Fibroblast of skin of scalp (primary cell): ENCODE measurements around the gene ZNF792. TPM values are rescaled to one million over a fixed set of nuclear protein-coding genes. Genes with fewer than 3 reads are reported as not detected.
"Not testable (repeated sequence)": the region's sequence is repeated elsewhere in the genome, so short reads cannot be mapped to it uniquely, and the experiment has no call there.

Source experiments
- DNase-seq: peaks from one replicate; pipeline ENCODE4 v3.0.0-alpha.2; 2013
- polyA plus RNA-seq, 2 experiments: library from polyadenylated mRNA; unstranded; fragments of 120-200 nt; gene quantifications; one replicate each; pipeline ENCODE4 v1.2.1, GENCODE V29; 2013; ENCODE audit not compliant: insufficient read length in 2 of 2

ZNF792 gene
- polyA plus RNA-seq (2013, experiment 1 of 2; ENCODE audit: insufficient read length): 0.79 TPM
- 0.62 TPM for polyA plus RNA-seq (2013, experiment 2 of 2; ENCODE audit: insufficient read length)

DNA sequence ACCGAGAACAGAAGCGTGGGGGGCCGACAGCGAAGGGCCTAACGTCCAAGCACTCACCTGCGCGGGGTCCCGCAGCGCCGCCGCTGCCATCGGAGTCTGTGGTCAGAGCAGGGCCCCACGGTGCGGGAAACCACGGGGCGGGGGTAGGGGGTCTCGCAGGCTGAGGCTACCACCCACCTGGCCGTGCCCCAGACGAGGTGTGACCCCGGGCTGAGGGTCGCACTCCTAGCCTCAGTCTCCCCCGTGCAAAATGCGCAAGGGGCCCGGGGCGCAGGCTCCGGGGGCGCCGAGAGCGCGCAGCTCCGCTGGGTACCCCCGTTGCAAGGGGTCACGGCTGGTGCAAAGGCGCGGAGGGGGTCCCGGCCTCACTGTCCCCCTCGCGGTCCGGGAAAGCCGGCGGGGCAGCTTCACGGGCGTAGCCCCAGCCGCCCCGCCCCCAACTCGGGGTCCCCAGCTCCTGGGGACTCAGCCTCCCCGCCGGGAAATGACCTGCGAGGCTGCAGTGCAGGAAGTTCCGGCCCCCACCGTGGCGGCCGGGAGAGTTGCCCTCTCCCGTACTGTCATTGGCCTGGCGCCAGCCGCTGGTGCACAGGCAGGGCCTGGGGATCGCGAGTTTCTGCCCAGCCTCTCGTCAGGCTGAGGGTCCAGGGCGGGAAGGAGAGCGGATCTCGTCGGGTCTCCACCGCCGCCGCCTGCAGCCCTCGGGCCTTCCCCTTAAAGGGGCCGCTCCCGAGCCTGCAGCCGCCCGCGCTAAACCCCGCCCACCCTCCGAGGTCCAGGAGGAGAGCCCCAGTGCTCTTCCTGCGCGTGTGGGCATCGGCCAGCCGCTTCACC lies at the start of gene ZNF792:
Gene ZNF792, minus strand, starts transcription at position 657 of the 834 bp plus-strand sequence. Its CDS starts 567 bp downstream, at position 90.
- peak; percentile 45 for DNase-seq

DNA sequence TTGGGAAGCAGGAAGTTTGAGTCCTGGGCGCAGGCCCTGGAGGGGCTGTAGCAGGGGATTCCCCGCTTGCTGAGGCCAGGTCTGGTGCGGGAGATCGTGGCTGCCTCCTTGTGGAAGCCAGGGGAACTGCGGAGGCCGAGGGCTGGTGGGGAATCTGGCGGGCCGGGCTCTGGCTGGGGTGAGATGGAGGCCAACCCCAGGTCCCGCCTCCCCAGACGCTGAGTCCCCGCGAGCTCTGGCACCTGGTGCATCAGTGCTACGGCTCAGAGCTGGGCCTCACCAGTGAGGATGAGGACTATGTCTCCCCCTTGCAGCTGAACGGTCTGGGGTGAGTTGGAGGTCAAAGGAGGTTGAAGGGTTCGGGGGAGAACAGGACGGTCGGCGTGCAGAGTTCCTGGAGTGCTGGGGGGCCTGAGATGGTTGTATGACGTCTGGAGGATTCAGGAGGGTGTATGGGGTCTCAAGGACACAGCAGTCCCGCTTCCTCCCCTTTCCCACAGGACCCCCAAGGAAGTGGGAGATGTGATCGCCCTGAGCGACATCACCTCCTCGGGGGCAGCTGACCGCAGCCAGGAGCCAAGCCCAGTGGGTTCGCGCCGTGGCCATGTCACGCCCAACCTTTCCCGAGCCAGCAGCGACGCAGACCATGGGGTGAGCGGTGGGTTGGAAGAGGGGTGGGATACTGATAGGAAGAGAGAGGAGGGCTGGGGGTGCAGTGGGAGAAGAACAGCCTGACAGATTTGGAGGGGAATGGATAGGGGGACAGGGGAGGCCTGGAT lies 49.2 kb upstream of the ZNF792 start:
- peak; percentile 53 for DNase-seq

DNA sequence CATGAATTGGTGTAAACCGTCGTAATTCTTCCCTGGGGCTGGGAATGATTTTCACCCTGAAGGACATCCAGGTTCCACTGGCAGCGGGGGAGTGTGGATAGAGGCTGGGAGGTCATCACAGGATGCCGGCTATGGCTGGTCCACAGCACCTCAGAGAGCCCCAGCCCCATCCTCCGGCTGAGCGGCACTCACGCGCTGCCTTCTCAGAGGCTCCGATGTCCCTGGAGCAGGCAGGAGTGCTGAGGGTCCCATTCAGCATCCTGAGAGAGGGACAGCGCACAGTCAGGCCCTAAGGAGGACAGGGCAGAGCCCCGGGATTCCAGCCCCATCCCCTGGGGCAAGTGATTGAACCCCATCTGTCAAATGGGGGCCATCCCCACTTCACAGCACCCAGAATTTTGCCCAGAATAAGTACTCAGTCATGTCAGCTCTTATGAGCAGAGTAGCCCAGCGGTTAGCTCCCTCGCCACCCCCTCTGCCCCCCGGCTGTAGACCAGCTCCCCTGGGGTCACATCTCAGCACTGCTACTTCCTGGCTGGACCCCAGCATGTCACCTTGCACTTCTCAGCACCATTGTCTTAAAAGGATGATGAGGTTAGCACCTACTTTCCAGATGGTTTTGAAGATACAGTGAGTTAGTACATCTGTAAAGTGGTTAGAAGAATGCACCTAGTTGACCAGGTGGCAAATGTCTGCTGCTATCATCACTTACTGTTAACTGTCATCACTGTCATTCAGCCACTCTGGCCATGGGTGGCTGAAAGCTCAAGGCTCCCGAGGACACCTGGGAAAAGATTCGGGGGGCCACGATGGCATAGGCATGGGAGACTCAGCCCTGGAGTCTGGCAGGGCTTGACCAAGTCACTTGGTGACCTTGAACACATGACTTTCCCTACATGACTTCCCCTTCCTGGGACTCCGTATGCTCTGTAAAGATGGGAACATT lies 48.0 kb upstream of the ZNF792 start:
- no peak for DNase-seq

DNA sequence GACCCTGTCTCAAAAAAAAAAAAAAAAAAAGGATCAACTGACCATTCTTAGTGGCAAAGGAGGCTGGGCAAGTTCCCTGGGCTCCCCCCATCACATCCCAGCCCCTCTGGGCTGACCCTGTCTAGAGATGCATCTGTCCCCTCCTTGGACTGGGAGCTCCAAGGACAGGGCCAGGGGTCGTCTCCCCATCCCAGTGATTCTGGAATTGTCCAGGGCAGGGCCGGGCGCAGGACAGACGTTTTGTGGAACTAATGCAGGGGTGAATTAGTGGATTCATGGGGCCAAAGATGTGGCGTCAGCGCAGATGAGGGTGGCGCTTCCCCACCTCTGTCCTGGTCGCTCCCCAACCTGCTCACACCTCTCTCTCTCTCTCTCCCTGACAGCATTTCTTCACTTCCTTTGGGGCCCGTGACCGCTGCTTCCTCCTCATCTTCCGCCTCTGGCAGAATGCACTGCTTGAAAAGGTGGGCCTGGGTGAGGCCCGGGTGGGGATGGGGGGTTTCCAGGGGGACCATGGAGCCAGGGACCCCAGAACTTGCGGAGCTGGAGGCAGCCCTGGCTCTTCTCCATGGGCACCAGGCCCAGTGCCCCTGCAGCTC lies 47.2 kb upstream of the ZNF792 start:
- DNase-seq: no peak

DNA sequence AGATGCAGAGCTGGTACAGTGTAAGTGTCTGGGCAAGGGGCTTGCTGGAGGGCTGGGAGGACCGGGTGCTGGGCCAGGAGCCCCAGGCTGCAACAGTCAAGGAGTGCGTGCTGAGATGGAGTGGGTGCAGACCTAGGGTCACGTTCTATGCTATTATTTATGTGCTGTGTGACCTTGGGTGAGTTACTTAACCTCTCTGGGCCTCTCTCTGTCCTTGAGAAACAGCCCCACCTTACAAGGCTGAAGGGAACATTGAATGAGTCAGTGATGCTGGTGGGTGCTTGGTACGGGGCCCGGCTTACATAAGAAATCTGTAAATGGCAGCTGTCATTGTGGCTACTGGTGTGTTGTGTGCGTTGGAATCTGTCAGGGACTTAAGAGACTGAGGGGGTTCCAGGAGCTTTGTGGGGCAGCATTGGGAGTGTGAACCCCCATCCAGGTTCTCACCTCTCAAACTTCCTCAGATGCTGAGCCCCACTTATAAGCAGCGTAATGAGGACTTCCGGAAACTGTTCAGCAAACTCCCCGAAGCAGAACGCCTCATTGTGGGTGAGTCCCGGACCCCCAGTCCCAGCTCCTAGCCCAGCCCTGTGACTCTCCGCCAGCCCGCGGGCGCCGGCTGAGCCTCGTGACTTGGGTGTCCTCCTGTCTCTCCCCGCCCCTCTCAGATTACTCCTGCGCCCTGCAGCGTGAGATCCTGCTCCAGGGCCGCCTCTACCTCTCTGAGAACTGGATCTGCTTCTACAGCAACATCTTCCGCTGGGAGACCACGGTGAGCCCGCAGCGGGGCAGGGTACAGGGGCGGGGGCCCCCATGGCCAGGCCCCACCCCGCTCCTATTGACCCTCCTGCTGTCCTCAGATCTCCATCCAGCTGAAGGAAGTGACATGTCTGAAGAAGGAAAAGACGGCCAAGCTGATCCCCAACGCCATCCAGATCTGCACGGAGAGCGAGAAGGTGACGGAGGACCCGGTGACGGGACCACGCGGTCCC lies 45.7 kb upstream of the ZNF792 start:
- no peak for DNase-seq

DNA sequence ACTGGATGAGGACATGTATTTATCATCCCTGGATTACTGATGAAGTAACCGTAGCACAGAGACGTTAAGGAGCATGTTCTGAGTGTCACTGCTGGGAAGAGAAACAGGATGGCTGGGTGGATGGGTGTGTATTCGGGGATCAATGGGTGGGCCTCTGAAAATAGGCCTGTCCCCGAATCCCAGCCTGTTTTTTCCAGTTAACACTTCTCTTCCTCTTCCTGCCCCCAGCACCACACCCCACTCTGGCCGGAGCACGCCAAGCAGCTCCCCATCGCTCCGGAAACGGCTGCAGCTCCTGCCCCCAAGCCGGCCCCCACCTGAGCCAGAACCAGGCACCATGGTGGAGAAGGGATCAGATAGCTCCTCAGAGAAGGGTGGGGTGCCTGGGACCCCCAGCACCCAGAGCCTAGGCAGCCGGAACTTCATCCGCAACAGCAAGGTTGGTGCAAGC lies 44.9 kb upstream of the ZNF792 start:
- DNase-seq: no peak

DNA sequence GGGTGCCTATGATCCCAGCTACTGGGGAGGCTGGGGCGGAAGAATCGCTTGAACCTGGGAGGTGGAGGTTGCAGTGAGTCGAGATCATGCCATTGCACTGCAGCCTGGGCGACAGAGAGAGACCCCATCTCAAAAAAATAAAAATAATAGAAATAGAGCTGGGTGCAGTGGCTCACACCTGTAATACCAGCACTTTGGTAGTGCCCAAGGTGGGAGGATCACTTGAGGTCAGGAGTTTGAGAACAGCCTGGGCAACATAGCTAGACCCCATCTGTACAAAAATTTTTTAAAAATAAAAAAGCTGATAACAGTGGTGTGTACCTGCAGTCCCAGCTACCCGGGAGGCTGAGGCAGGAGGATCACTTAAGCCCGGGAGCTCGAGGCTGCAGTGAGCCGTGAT lies 43.4 kb upstream of the ZNF792 start:
- DNase-seq: not testable (repeated sequence)

DNA sequence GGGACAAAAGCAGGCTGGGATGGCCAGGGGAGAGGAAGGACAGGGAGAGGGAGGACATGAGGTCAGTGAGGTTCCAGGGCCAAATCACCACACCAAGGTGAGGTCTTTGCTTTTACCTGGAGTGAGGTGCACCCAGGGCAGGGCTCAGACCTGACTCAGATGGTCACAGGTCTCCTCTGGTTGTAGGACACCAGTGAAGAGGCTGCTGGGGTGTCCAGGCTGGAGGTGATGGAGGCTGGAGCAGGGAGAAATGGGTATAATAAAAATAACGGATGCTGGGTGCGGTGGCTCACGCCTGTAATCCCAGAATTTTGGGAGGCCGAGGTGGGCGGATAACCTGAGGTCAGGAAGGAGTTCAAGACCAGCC lies 43.0 kb upstream of the ZNF792 start:
- no peak for DNase-seq

DNA sequence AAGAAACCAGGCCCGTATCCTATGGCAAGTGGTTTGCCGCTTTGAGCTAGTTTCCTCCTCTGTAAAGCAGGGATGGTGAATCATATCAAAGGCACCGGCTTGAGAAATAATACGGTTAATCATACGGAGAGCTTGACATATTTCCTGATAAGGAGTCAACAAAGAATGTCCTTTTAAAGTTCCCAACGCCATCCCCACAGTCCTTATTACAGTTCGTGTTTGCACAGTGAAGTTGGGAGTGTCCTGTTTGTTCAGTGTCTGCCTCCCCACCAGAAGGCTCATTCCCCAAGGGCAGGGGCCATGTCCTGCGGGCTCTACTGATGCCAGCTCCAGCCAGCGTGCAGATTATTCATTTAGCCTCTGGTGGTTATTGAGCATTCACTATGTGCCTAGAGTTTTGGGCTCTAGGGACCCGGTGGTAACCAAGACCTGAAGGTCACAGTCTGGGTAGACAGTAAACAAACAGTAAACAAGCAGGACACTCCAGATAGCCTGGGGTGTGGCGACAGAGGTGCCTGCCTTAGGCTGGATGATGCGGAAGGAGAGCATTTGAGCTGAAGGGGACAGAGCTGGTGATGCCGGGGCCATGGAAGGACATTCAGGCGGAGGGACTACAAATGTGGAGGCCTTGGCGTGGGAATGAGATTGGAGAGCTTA lies 42.4 kb upstream of the ZNF792 start:
- peak; percentile 38 for DNase-seq

DNA sequence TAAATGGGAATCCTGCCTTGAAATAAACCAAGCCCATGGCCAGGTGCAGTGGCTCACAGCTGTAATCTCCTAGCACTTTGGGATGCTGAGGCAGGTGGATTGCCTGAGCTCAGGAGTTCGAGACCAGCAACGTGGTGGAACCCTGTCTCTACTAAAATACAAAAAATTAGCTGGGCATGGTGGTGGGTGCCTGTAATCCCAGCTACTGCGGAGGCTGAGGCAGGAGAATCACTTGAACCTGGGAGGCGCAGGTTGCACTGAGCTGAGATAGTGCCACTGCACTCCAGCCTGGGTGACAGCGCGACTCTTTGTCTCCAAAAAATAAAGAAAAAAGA lies 41.9 kb upstream of the ZNF792 start:
- DNase-seq: not testable (repeated sequence)

DNA sequence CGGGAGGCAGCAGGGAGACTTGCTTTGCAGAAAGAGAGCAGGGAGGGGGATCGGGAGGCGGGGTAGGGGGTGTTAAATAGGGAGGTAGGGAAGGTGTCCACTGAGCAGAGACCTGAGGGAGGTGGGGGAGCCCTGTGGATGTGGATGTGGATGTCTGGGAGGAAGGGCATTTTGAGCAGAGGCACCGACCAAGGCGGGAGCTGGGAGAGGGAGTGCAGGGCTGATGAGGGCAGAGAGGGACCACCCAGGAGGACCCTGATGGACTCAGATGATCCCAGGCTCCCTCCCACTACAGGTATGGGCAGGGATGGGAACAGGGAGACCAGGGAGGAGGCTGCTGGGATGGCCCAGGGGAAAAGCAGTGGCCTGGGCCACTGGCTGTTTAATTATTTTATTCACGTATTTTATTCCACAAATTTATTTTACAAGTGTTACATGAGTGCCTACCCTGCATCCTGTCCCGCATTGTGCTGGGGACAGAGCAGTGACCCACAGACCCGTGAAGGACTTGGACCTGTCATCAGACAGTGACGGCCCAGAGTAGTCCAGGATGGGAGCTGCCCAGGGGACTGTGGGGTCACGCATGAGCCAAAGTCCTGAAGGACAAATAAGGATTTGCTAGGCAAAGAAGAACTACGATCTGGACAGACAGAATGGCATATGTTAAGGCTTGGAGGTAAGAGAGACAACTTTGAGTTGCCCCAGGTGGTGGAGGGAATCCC lies 41.4 kb upstream of the ZNF792 start:
- no peak for DNase-seq

DNA sequence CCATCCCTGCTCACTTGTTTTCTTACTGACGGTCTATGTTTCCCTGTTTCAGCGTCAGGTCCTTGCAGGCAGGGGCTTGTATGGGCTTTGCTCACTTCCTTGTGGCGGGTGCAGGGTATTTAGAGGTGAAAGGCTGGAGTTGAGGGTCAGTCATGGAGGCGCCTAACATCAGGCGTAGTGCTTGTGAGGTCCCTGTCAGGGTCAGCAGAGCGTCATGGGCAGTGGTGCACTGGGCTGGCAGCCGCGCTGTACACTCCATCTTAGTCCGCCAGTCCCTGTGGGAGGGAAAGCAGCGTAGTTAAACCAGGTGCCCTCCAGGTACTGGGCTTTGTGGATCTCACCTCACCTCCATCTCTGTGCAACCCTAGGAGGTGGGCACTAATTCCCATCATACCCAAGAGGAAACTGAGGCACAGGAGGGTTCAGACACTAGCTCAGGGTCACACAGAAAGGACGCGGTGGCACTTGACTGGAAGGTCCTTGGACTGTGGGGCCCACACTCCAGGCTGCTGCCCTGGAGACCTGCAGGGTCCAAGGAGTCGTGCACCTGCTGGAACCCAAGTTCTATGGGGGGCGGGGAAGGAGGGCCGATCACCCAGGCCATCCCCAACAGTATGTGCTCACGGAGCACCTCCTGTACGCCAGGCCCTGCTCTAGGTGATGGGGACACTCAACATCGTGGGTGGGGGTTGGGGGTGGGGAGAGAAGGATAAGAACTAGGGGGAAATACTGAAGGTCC lies 40.7 kb upstream of the ZNF792 start:
- DNase-seq: no peak

DNA sequence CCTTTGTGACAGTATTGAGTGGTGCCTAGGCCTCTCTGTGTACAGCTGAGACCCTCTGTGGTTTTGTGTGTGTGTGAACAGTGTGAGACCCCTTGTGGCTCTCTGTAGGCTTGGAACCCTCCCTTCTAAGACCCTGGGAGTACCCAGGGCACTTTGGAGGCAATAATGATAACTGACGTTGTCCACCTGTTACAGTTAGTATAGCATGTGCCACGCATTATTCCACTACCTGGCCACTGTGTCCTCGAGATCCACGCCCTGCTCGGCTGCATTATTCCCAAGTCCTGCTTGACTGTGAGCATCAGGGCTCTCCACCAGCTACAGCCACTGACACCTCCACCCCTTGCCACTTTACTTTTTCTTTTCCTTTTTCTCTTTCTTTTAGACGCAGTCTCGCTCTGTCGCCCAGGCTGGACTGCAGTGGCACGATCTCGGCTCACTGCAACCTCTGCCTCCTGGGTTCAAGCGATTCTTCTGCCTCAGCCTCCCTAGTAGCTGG lies 38.1 kb upstream of the ZNF792 start:
- no peak for DNase-seq

DNA sequence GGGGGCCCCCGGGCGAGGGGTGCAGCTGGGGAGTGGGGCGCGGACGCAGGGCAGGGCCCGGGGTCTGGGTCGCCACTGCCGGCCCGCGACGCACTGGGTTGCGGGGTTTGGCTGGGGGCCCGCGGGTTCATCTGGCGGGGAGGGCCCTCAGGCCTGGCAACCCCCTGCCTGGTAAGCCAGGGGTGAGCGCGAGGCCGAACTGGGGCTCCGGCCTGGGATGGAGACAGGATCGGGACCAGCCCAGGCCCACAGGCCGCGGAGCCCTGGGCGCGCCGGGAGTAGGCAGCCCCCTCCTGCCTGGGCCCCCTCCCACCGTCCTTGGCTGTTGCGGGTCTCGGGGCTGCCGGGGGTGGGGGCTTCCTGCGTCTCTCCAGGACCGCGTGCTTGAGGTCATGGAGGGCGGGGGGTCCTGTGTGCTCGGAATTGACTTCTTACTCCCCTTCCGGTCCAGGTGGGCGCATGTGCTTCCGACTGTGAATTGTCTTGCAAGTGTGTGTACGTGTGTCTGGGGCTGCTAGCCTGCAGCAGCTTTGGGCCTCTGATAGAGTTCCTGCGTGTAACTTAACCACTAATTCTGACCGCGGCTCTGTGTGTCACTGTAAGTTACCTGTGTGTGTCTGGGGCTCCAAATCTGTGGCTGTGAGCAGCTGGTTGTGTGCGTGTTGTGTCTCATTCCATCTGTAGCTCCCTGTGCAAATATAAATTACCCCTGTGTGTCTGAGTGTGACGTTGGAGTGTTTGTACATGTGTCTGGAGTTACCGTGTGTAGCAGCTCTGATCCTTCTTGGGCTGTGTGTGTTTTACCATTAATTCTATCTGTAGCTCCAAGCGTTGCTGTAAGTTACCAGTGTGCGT lies 36.8 kb upstream of the ZNF792 start:
- peak; percentile 19 for DNase-seq

DNA sequence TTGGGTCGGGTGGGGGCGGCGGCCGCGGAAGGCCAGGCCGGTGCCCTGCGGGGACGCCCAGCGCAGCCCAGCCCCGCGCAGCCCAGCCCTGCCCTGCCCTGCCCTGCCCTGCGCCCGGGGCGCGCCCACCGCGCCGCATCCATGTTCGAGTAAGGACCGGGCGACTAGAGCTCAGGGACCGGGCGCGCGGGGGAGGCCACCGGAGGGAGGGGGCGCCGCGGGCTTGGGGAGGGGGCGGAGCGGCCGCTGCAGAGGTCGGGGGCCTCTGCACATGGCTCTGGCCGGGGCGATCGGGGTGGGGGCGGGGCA lies 36.3 kb upstream of the ZNF792 start:
- no peak for DNase-seq

DNA sequence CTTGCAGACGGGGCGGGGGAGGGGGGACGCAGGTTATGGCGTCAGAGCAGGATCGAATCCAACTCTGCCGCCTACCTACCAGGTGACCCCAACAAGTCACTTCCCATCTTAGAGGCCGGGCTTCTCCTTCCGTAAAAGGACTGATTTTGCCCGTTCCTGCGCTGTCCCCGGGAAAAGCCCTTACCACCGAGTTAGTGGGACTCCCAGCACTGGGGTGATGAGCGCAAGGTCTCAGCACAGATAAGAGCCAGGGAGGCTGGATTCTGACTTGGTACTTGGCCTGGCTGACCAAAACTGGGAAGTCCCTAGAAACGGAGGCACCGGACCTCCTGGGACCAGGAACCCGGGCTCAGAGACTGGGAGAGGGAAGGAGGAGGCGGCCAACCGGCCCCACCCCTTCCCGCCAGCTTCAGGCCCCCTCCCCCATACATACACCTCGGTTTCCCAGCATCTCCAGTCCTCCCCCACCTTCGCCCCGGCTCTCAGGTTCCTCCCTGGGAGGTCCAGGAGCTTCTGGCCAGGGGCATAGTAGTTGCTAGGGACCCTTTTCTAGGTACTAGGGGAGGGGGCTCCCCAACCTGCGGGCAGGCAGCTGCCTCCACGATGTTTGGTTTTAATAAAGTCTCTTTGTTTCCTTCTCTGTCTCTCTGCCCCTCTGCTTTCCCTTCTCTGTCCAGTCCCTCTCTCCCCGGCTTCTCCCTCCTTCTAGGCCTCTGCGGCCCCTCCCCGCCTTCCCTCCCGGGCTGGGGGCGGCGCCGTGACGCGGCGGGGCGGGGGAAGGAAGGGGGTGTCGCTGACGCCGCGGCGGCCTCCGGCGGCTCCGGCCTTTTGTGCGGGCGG lies 35.7 kb upstream of the ZNF792 start, which contains the start of gene GRAMD1A:
Gene GRAMD1A, plus strand, starts transcription at position 826 of the 840 bp plus-strand sequence. CDS start 156 bp downstream, outside the sequence.
- peak; percentile 90 for DNase-seq
